IMR-90 (cell line): ENCODE data around the gene ZDHHC7. TPM values are rescaled to one million over a fixed set of nuclear protein-coding genes. Genes with fewer than 3 reads are reported as not detected.

ENCODE experiments used
- ATAC-seq: fragments of 200-7000 bp; cut with Tn5 transposase; 2 replicates; pipeline ENCODE4 v1.9.1; 2020; ENCODE audit warnings: low read depth, mild to moderate bottlenecking, moderate library complexity
- BruUV-seq: library from RNA; stranded (reverse); fragments of 400-500 nt; replicated peaks from 2 replicates; lab custom pipeline; 2021; lab: Mats Ljungman, UMichigan
- CTCF ChIA-PET: fragments of 300-600 bp; formaldehyde crosslinking; extraction: SDS; loops from one replicate; lab custom pipeline; 2021; ENCODE audit warnings: antibody characterized with exemption; lab: Yijun Ruan, JAX
- POLR2A ChIA-PET: fragments of 300-600 bp; sonication (Branson Sonifier 250); formaldehyde crosslinking; loops from one replicate; lab custom pipeline; 2022; ENCODE audit warnings: antibody characterized with exemption; ENCODE audit not compliant: unreplicated experiment; lab: Charles Lee
- DNase-seq: peaks from one replicate; pipeline ENCODE4 v3.0.0; 2013
- H2AFZ ChIP-seq: replicated peaks from 2 replicates; pipeline ENCODE3; 2013; ENCODE audit warnings: low read length, mild to moderate bottlenecking; ENCODE audit not compliant: poor library complexity
- H2AK5ac ChIP-seq: 2 replicates; pipeline ENCODE4 v1.6.1; 2013; ENCODE audit warnings: low read depth, low read length, inconsistent platforms
- H2AK9ac ChIP-seq: replicated peaks from 2 replicates; pipeline ENCODE3; 2013; ENCODE audit warnings: mild to moderate bottlenecking, low read depth, low read length, moderate library complexity; ENCODE audit not compliant: poor library complexity
- H2BK120ac ChIP-seq: 2 replicates; pipeline ENCODE4 v1.6.1; 2013; ENCODE audit warnings: low read depth, low read length, inconsistent platforms
- H2BK15ac ChIP-seq: 3 replicates; pipeline ENCODE4 v1.6.1; 2013; ENCODE audit warnings: low read depth, low read length, inconsistent platforms
- H2BK20ac ChIP-seq: 2 replicates; pipeline ENCODE4 v1.6.1; 2013; ENCODE audit warnings: low read depth, mild to moderate bottlenecking, inconsistent platforms, low read length, moderate library complexity
- H2BK5ac ChIP-seq: 2 replicates; pipeline ENCODE4 v1.6.1; 2013; ENCODE audit warnings: mild to moderate bottlenecking, low read depth, low read length, inconsistent platforms; ENCODE audit not compliant: poor library complexity, severe bottlenecking
- H3K14ac ChIP-seq: replicated peaks from 2 replicates; pipeline ENCODE4 v1.6.1; 2013; ENCODE audit warnings: low read depth, low read length, inconsistent platforms
- H3K18ac ChIP-seq: 2 replicates; pipeline ENCODE4 v1.6.1; 2013; ENCODE audit warnings: low read depth, low read length, control low read depth
- H3K23ac ChIP-seq: 2 replicates; pipeline ENCODE4 v1.6.1; 2013; ENCODE audit warnings: low read depth, low read length, inconsistent platforms
- H3K27ac ChIP-seq: 2 replicates; pipeline ENCODE4 v1.5.1; 2013; ENCODE audit warnings: mild to moderate bottlenecking, control low read depth, low read length; ENCODE audit not compliant: insufficient read depth
- H3K27me3 ChIP-seq: 2 replicates; pipeline ENCODE4 v1.6.1; 2013; ENCODE audit warnings: low read length; ENCODE audit not compliant: control insufficient read depth, insufficient read depth
- H3K36me3 ChIP-seq: 2 replicates; pipeline ENCODE4 v1.6.1; 2013; ENCODE audit warnings: low read length, mixed read lengths; ENCODE audit not compliant: control insufficient read depth, insufficient read depth
- H3K4ac ChIP-seq: 2 replicates; pipeline ENCODE4 v1.6.1; 2013; ENCODE audit warnings: low read depth, low read length, inconsistent platforms
- H3K4me1 ChIP-seq: 2 replicates; pipeline ENCODE4 v1.6.1; 2013; ENCODE audit warnings: low read length, mixed read lengths; ENCODE audit not compliant: control insufficient read depth, insufficient read depth
- H3K4me2 ChIP-seq: 2 replicates; pipeline ENCODE4 v1.6.1; 2013; ENCODE audit warnings: low read depth, mild to moderate bottlenecking, control low read depth, low read length, moderate library complexity
- H3K4me3 ChIP-seq: 2 replicates; pipeline ENCODE4 v1.5.1; 2013; ENCODE audit warnings: low read depth, mild to moderate bottlenecking, control low read depth, low read length, moderate library complexity; ENCODE audit not compliant: insufficient read depth
- H3K56ac ChIP-seq: 2 replicates; pipeline ENCODE4 v1.6.1; 2013; ENCODE audit warnings: low read length, inconsistent platforms; ENCODE audit not compliant: insufficient read depth; ENCODE audit errors: extremely low read depth
- H3K79me1 ChIP-seq, 2 experiments: 2 replicates each; pipeline ENCODE4 v1.6.1; 2013; ENCODE audit warnings: low read length in 2 of 2, inconsistent platforms in 1 of 2, low read depth in 1 of 2
- H3K9ac ChIP-seq: 2 replicates; pipeline ENCODE4 v1.6.1; 2013; ENCODE audit warnings: low read depth, low read length, control low read depth
- H3K9me1 ChIP-seq: 2 replicates; pipeline ENCODE4 v1.6.1; 2013; ENCODE audit warnings: low read length, inconsistent platforms; ENCODE audit not compliant: insufficient read depth
- H3K9me3 ChIP-seq: 2 replicates; pipeline ENCODE4 v1.6.1; 2013; ENCODE audit warnings: low read length; ENCODE audit not compliant: control insufficient read depth, insufficient read depth
- H4K20me1 ChIP-seq: 2 replicates; pipeline ENCODE4 v1.6.1; 2013; ENCODE audit warnings: low read length, inconsistent platforms; ENCODE audit not compliant: insufficient read depth
- H4K5ac ChIP-seq: 2 replicates; pipeline ENCODE4 v1.6.1; 2013; ENCODE audit warnings: mild to moderate bottlenecking, low read depth, low read length, control low read depth
- H4K8ac ChIP-seq, 2 experiments: 2 replicates each; pipeline ENCODE4 v1.6.1; 2013; ENCODE audit warnings: low read depth in 2 of 2, low read length in 2 of 2, control low read depth in 1 of 2, inconsistent platforms in 1 of 2
- H4K91ac ChIP-seq: 2 replicates; pipeline ENCODE4 v1.6.1; 2013; ENCODE audit warnings: low read depth, low read length, inconsistent platforms; ENCODE audit not compliant: insufficient read depth
- BHLHE40 ChIP-seq: fragments of 150-350 bp; IDR thresholded peaks from 2 replicates; pipeline ENCODE4 v1.6.1; 2016; ENCODE audit warnings: mild to moderate bottlenecking, low read depth, low read length
- CEBPB ChIP-seq: IDR thresholded peaks from 2 replicates; pipeline ENCODE4 v1.6.1; 2012; ENCODE audit warnings: low read depth, low read length, improper control_type of control experiment
- FOS ChIP-seq: fragments of 150-350 bp; IDR thresholded peaks from 2 replicates; pipeline ENCODE4 v1.6.1; 2016; ENCODE audit warnings: low read depth, low read length
- MAFK ChIP-seq: IDR thresholded peaks from 2 replicates; pipeline ENCODE4 v1.6.1; 2012; ENCODE audit warnings: low read depth, low read length, improper control_type of control experiment
- MAZ ChIP-seq: IDR thresholded peaks from 2 replicates; pipeline ENCODE4 v1.6.1; 2012; ENCODE audit warnings: low read depth, mild to moderate bottlenecking, low read length, improper control_type of control experiment, moderate library complexity, borderline replicate concordance
- NFE2L2 ChIP-seq: fragments of 150-350 bp; IDR thresholded peaks from 2 replicates; pipeline ENCODE4 v1.6.1; 2016; ENCODE audit warnings: low read depth, mild to moderate bottlenecking, low read length
- RAD21 ChIP-seq: IDR thresholded peaks from 2 replicates; pipeline ENCODE4 v1.6.1; 2012; ENCODE audit warnings: low read length, improper control_type of control experiment
- SMC3 ChIP-seq: fragments of 150-350 bp; IDR thresholded peaks from 2 replicates; pipeline ENCODE4 v1.6.1; 2016; ENCODE audit warnings: low read depth, mild to moderate bottlenecking, antibody characterized with exemption, low read length, moderate library complexity
- WGBS, 2 experiments: methylation state at CpG; one replicate each; pipeline versions ENCODE4 v1.1.5 to v1.1.7; 2013; ENCODE audit warnings: missing lambda C conversion rate in 2 of 2; ENCODE audit not compliant: insufficient read length in 1 of 2; ENCODE audit errors: extremely low coverage in 2 of 2; 5-methylcytosine and 5-hydroxymethylcytosine counted together
- dilution Hi-C: fragments of 300-500 bp; cut with HindIII; formaldehyde crosslinking; loops from one replicate; pipeline ENCODE4 v1.14.3; 2018; ENCODE audit warnings: low sequenced_read_pairs; ENCODE audit not compliant: unreplicated experiment
- in situ Hi-C: fragments of 300-500 bp; cut with MboI; formaldehyde crosslinking; loops from 3 replicates; pipeline ENCODE4 v1.14.3; 2019; ENCODE audit warnings: low sequenced_read_pairs, inconsistent platforms, mixed read lengths
- intact Hi-C: fragments of 100-400 bp; cut with micrococcal nuclease; formaldehyde crosslinking; loops from 2 replicates; pipeline ENCODE4 v1.10.0; 2022
- polyA plus RNA-seq, 3 experiments: library from polyadenylated mRNA; depleted of rRNA; stranded (reverse); fragments of >200 nt; gene quantifications; 2 replicates each; pipeline ENCODE4 v1.2.3, GENCODE V29; 2012; ENCODE audit warnings: low replicate concordance in 1 of 3
- total RNA-seq: library from RNA; depleted of rRNA; stranded (reverse); fragments of >200 nt; gene quantifications from 2 replicates; pipeline ENCODE4 v1.2.3, GENCODE V29; 2012
- TF ChIP-seq, protein P1 (sequence below): conservative IDR thresholded peaks from 2 replicates; pipeline ENCODE4 v1.5.1; 2012; ENCODE audit warnings: mild to moderate bottlenecking, low read depth, low read length, improper control_type of control experiment

ZDHHC7 gene
- total and polyA plus RNA-seq, 2 of the 4 experiments (the other 2 are of a cell fraction): 80.1 to 97.1 TPM

DNA sequence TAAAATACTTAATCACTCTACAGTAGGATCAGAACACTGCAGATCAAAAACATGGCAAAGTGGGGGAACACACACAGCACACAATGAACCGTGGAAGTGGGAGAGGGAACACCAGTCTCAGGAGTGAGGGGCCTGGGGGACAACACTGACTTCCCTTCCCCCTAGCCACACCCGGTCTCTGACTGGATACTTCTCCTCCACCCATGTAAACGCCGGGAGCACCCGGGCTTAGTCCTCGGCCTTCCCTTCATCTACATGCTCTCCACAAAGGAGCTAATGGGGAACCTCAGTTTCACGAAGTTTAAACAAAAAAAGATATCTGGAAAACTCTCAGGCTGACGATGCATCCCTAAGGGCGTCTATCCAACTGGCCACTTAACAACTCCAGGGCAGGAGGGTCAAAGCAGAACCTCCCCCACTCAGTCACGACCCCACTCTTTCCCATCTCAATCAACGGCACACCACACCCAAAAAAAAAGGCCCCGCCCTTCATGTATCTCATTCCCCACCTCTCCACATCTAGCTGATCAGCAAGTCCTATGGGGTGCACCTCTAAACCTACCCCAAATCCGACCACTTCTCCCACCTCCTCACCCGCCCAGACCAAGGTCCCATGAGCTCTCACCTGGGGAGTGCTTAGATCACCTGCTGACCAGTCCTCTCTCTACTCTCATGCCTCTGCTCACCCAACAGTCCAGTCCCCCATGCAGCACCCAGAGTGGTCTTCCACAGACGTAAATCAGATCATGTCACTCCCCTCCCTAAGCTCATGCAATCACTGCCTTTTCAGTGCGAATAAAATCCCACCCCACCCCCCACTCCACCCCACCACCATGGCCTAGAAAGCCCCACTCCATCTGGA, 7.4 kb downstream of the ZDHHC7 start:
- no peaks in the 10 kb centered on the region for H3K9me3 ChIP-seq
- peak overlapping the region; percentile 97 for H2BK5ac ChIP-seq
- H3K9me1 ChIP-seq: peaks cover 42% of the 10 kb centered on the region
- H4K91ac ChIP-seq: peak overlapping the region; percentile 97
- no peak overlapping the region for H3K4me3 ChIP-seq
- H3K18ac ChIP-seq: peak overlapping the region; percentile 77
- H2AK9ac ChIP-seq: peak overlapping the region; percentile 95
- peak overlapping the region; percentile 94 for H2BK20ac ChIP-seq
- ChIA-PET POLR2A (interaction anchor here (1.2 kb wide), 1 partner anchor 9 kb away, joined by 3 read pairs; no protein-coding TSS in a partner anchor), CTCF (interaction anchor here (1.1 kb wide), 1 partner anchor 33 kb away, joined by 3 read pairs; no protein-coding TSS in a partner anchor)
- peaks cover 16% of the 10 kb centered on the region for H4K20me1 ChIP-seq
- H2AK5ac ChIP-seq: peak overlapping the region; percentile 98
- ATAC-seq (peak; percentile 4), DNase-seq (no peak)
- H3K4me1 ChIP-seq: peaks cover 47% of the 10 kb centered on the region
- no peak overlapping the region for H2AFZ ChIP-seq
- dilution Hi-C loops (no loop called here), in situ Hi-C loops (no loop called here), intact Hi-C loops (no loop called here)
- H3K27ac ChIP-seq: peak overlapping the region; percentile 98
- H3K14ac ChIP-seq: peak overlapping the region; percentile 95
- H3K79me1 ChIP-seq: peaks cover 5 to 76% of the 10 kb centered on the region in 2 experiments; a peak in 3 of 4 replicates
- H2BK120ac ChIP-seq: peak overlapping the region; percentile 96
- BruUV-seq: no TSS peak
- 57% methylated on average over 12 of the region's 16 CpGs; no CpG with 5 or more reads in 1 of the 2 experiments for WGBS, 2 experiments
- H4K5ac ChIP-seq: peak overlapping the region; percentile 68
- TF ChIP-seq, protein P1, sequence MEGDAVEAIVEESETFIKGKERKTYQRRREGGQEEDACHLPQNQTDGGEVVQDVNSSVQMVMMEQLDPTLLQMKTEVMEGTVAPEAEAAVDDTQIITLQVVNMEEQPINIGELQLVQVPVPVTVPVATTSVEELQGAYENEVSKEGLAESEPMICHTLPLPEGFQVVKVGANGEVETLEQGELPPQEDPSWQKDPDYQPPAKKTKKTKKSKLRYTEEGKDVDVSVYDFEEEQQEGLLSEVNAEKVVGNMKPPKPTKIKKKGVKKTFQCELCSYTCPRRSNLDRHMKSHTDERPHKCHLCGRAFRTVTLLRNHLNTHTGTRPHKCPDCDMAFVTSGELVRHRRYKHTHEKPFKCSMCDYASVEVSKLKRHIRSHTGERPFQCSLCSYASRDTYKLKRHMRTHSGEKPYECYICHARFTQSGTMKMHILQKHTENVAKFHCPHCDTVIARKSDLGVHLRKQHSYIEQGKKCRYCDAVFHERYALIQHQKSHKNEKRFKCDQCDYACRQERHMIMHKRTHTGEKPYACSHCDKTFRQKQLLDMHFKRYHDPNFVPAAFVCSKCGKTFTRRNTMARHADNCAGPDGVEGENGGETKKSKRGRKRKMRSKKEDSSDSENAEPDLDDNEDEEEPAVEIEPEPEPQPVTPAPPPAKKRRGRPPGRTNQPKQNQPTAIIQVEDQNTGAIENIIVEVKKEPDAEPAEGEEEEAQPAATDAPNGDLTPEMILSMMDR: no peak
- TF ChIP-seq BHLHE40 (no peak), RAD21 (no peak), NFE2L2 (no peak), MAZ (no peak), SMC3 (no peak), MAFK (no peak), CEBPB (no peak), FOS (no peak)
- peak overlapping the region; percentile 62 for H3K4me2 ChIP-seq
- H2BK15ac ChIP-seq: peak overlapping the region; percentile 97; the same call in 2 of the 3 replicates
- peak overlapping the region; percentile 72; the same call in 1 of the 2 replicates for H3K56ac ChIP-seq
- H3K23ac ChIP-seq: peak overlapping the region; percentile 93
- peaks cover 10% of the 10 kb centered on the region for H3K36me3 ChIP-seq
- H4K8ac ChIP-seq: peak overlapping the region; percentile 85 to 96
- no peaks in the 10 kb centered on the region for H3K27me3 ChIP-seq
- peak overlapping the region; percentile 98 for H3K4ac ChIP-seq
- peak overlapping the region; percentile 40; the same call in 1 of the 2 replicates for H3K9ac ChIP-seq
